MM.1S (cell line): ENCODE results near the gene TSPAN12.
A peak's percentile ranks its signal among the peaks of the same experiment; 100 is the strongest.
"Not testable (repeated sequence)": the region's sequence is repeated elsewhere in the genome, so short reads cannot be mapped to it uniquely, and the experiment has no call there.

Source experiments
- DNase-seq: peaks from one replicate; pipeline ENCODE4 v3.0.0-alpha.2; 2015
- H2AFZ ChIP-seq: fragments of 300-600 bp; sonication (generic); 2 replicates; pipeline ENCODE4 v1.6.0; 2016; ENCODE audit warnings: antibody characterized with exemption, low read length
- H3F3A ChIP-seq: fragments of 300-600 bp; sonication (generic); 2 replicates; pipeline ENCODE4 v1.6.1; 2016; ENCODE audit warnings: mild to moderate bottlenecking, antibody characterized with exemption, low read length, moderate library complexity, mixed read lengths; ENCODE audit not compliant: insufficient read depth
- H3K27ac ChIP-seq: fragments of 300-600 bp; sonication (generic); 2 replicates; pipeline ENCODE4 v1.5.1; 2016; ENCODE audit warnings: mild to moderate bottlenecking, low read length
- H3K27me3 ChIP-seq: fragments of 300-600 bp; sonication (generic); replicated peaks from 2 replicates; pipeline ENCODE4 v1.6.0; 2016; ENCODE audit warnings: low read length; ENCODE audit not compliant: insufficient read depth
- H3K36me3 ChIP-seq: fragments of 300-600 bp; sonication (generic); replicated peaks from 2 replicates; pipeline ENCODE4 v1.6.1; 2016; ENCODE audit warnings: mild to moderate bottlenecking, low read length, mixed read lengths; ENCODE audit not compliant: insufficient read depth
- H3K4me1 ChIP-seq: fragments of 300-600 bp; sonication (generic); 2 replicates; pipeline ENCODE4 v1.6.1; 2016; ENCODE audit warnings: low read length, mixed read lengths
- H3K4me2 ChIP-seq: fragments of 300-600 bp; sonication (generic); 2 replicates; pipeline ENCODE4 v1.6.0; 2016; ENCODE audit warnings: low read depth, low read length
- H3K4me3 ChIP-seq: fragments of 300-600 bp; sonication (generic); 2 replicates; pipeline ENCODE4 v1.5.1; 2016; ENCODE audit warnings: low read length, mixed read lengths
- H3K79me2 ChIP-seq: fragments of 300-600 bp; sonication (generic); 2 replicates; pipeline ENCODE4 v1.6.1; 2016; ENCODE audit warnings: mixed run types, low read length, mixed read lengths
- H3K9ac ChIP-seq: fragments of 300-600 bp; sonication (generic); 2 replicates; pipeline ENCODE4 v1.6.1; 2016; ENCODE audit warnings: low read length, mixed read lengths
- H3K9me2 ChIP-seq: fragments of 300-600 bp; sonication (generic); replicated peaks from 2 replicates; pipeline ENCODE4 v1.6.1; 2016; ENCODE audit warnings: mild to moderate bottlenecking, low read length, mixed read lengths; ENCODE audit not compliant: insufficient read depth
- H3K9me3 ChIP-seq: fragments of 300-600 bp; sonication (generic); replicated peaks from 2 replicates; pipeline ENCODE4 v1.6.1; 2016; ENCODE audit warnings: mild to moderate bottlenecking, low read length, mixed read lengths; ENCODE audit not compliant: insufficient read depth
- H4K20me1 ChIP-seq: fragments of 300-600 bp; sonication (generic); 2 replicates; pipeline ENCODE4 v1.6.1; 2016; ENCODE audit warnings: mild to moderate bottlenecking, low read length, moderate library complexity, mixed read lengths; ENCODE audit not compliant: insufficient read depth
- EZH2 ChIP-seq: fragments of 300-600 bp; sonication (generic); optimal IDR thresholded peaks from 2 replicates; pipeline ENCODE3; 2017; ENCODE audit warnings: low read depth, mild to moderate bottlenecking, antibody characterized with exemption, low read length, mixed read lengths
- EZH2phosphoT487 ChIP-seq: fragments of 300-600 bp; sonication (generic); IDR thresholded peaks from 2 replicates; pipeline ENCODE4 v1.6.1; 2018; ENCODE audit warnings: antibody characterized with exemption, low read length
- TF ChIP-seq, protein P1 (sequence below): fragments of 300-600 bp; sonication (generic); IDR thresholded peaks from 2 replicates; pipeline ENCODE4 v1.5.1; 2016; ENCODE audit warnings: antibody characterized with exemption, low read length, mixed read lengths

Gene TSPAN12, protein sequence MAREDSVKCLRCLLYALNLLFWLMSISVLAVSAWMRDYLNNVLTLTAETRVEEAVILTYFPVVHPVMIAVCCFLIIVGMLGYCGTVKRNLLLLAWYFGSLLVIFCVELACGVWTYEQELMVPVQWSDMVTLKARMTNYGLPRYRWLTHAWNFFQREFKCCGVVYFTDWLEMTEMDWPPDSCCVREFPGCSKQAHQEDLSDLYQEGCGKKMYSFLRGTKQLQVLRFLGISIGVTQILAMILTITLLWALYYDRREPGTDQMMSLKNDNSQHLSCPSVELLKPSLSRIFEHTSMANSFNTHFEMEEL

GRCh38 chr7:120857588-120858573 is at the start of gene TSPAN12:
TSS of gene TSPAN12 (minus strand) at chr7:120858144. CDS start at chr7:120856763, 1,381 bp downstream.
- Histone ChIP-seq H3K4me2 (peak within 1 kb of the TSS; percentile 96), H3K9me2 (no peaks in the 10 kb centered on the region), H3K4me3 (peak within 1 kb of the TSS; percentile 73), H3K27me3 (no peaks in the 10 kb centered on the region), H3K4me1 (0 out of 2 replicates have a peak, but pooled peaks cover 3% of the 10 kb centered on the region), H3K27ac (peak within 1 kb of the TSS; percentile 18; the same call in 1 of the 2 replicates), H3K9ac (peak within 1 kb of the TSS; percentile 70), H3F3A (no peaks in the 10 kb centered on the region), H4K20me1 (no peaks in the 10 kb centered on the region), H3K9me3 (no peaks in the 10 kb centered on the region), H3K79me2 (no peaks in the 10 kb centered on the region), H3K36me3 (no peaks in the 10 kb centered on the region), H2AFZ (peak within 1 kb of the TSS; percentile 80)
- peak; percentile 87 for DNase-seq
- no peak for TF ChIP-seq EZH2
- TF ChIP-seq, protein P1, sequence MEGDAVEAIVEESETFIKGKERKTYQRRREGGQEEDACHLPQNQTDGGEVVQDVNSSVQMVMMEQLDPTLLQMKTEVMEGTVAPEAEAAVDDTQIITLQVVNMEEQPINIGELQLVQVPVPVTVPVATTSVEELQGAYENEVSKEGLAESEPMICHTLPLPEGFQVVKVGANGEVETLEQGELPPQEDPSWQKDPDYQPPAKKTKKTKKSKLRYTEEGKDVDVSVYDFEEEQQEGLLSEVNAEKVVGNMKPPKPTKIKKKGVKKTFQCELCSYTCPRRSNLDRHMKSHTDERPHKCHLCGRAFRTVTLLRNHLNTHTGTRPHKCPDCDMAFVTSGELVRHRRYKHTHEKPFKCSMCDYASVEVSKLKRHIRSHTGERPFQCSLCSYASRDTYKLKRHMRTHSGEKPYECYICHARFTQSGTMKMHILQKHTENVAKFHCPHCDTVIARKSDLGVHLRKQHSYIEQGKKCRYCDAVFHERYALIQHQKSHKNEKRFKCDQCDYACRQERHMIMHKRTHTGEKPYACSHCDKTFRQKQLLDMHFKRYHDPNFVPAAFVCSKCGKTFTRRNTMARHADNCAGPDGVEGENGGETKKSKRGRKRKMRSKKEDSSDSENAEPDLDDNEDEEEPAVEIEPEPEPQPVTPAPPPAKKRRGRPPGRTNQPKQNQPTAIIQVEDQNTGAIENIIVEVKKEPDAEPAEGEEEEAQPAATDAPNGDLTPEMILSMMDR = peak; percentile 77

DNA sequence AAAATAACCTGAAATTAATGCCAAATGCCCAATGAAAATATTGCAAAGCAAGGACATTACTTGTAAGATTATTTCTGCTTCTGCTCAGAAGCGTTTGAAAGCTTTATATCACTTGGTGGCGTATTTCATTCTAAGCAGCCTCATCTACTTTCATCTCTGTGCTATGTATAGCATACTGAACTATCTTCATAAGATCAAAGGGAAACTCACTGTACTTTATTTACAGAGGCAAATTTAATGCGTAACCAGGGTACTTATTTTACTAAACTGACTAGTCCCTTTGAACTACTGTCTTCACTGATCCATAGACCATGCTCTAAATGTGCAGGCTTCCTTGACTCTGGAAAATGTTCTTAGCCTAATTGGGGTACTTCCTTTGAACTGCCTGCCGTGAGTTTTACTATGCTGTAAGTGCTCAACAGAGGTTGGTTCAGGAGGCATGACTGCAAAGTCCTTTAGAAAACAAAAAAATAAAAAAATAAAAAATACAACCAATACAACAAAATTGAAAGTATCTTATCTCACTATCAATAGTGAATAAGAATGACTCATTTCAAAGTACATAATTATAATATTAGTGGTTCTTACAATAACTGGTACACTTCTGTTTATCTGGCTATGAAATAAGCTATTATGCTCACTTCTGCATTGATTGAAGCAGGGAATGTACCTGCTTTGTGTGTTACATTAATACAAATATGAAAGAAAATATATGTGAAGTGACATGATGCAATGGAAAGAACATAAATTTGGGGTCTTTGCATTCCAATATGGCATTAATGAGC is 41.0 kb upstream of the TSPAN12 start:
- Histone ChIP-seq H3K4me3 (no peak overlapping the region), H3K9ac (no peak overlapping the region), H3K27me3 (no peaks in the 10 kb centered on the region), H3K9me2 (no peaks in the 10 kb centered on the region), H3K9me3 (no peaks in the 10 kb centered on the region), H3K79me2 (no peaks in the 10 kb centered on the region), H3K27ac (no peak overlapping the region), H3K4me1 (no peaks in the 10 kb centered on the region), H3K36me3 (no peaks in the 10 kb centered on the region), H2AFZ (no peak overlapping the region), H3F3A (no peaks in the 10 kb centered on the region), H3K4me2 (no peak overlapping the region), H4K20me1 (no peaks in the 10 kb centered on the region)
- no peak for DNase-seq
- no peak for TF ChIP-seq EZH2
- TF ChIP-seq, protein P1 = no peak
- TF ChIP-seq EZH2phosphoT487 = no peak

DNA sequence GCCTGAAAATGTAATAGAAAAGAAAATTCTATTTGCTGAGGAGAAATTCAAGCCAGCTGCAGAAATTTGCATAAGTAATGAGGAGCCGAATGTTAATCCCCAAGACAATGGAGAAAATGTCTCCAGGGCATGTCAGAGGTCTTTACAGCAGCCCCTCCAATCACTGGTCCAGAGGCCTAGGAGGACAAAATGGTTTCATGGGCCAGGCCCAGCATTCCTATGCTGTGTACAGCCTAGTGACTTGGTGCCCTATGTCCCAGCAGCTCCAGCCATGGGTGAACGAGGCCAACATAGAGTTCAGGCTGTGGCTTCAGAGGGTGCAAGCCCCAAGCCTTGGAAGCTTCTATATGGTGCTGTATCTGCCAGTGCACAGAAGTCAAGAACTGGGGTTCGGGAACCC is 37.3 kb upstream of the TSPAN12 start:
- not testable (repeated sequence) for H3K27me3 ChIP-seq, H3K9me3 ChIP-seq, H3K36me3 ChIP-seq, H3K4me2 ChIP-seq, H3K4me1 ChIP-seq, H2AFZ ChIP-seq, H4K20me1 ChIP-seq, H3K9me2 ChIP-seq, H3K9ac ChIP-seq, H3K79me2 ChIP-seq, DNase-seq, H3F3A ChIP-seq, H3K27ac ChIP-seq, H3K4me3 ChIP-seq

GRCh38 chr7:120885602-120886001 is 27.7 kb upstream of the TSPAN12 start:
- H3K9me3 ChIP-seq, DNase-seq, H4K20me1 ChIP-seq, H3K27me3 ChIP-seq, H3F3A ChIP-seq, H3K36me3 ChIP-seq, H3K27ac ChIP-seq, H3K4me1 ChIP-seq, H3K79me2 ChIP-seq, H3K4me2 ChIP-seq, H3K9ac ChIP-seq, H3K4me3 ChIP-seq, H2AFZ ChIP-seq, H3K9me2 ChIP-seq: not testable (repeated sequence)
